CD4-positive, alpha-beta T cell treated with Interleukin-10 for 1 hour (primary cell): ENCODE data around the gene TMEM131.
A peak's percentile ranks its signal among the peaks of the same experiment; 100 is the strongest.
"Not testable (repeated sequence)": the region's sequence is repeated elsewhere in the genome, so short reads cannot be mapped to it uniquely, and the experiment has no call there.

Source experiments
- DNase-seq: peaks from one replicate; pipeline ENCODE4 v3.0.0-alpha.2; 2020

The TMEM131 gene

GRCh38 chr2:97853057-97853456 lies 142.7 kb downstream of the TMEM131 start:
- not testable (repeated sequence) for DNase-seq

- DNase-seq, result no peak
Measured at GRCh38 chr2:97851172-97851571, 144.6 kb downstream of the TMEM131 start.

GRCh38 chr2:97849881-97850528 lies 145.7 kb downstream of the TMEM131 start:
- DNase-seq, result no peak

GRCh38 chr2:97848306-97848705 lies 147.4 kb downstream of the TMEM131 start:
- DNase-seq, result no peak

GRCh38 chr2:97846716-97847115 lies 149.0 kb downstream of the TMEM131 start:
- DNase-seq, result not testable (repeated sequence)

GRCh38 chr2:97845818-97846217 lies 149.9 kb downstream of the TMEM131 start:
- no peak for DNase-seq

GRCh38 chr2:97845133-97845532 lies 150.6 kb downstream of the TMEM131 start:
- DNase-seq, result no peak

- no peak for DNase-seq
Measured at GRCh38 chr2:97844311-97844859, 151.4 kb downstream of the TMEM131 start.

- DNase-seq, result no peak
Measured at GRCh38 chr2:97840198-97840597, 155.6 kb downstream of the TMEM131 start.

- no peak for DNase-seq
Measured at GRCh38 chr2:97834610-97835009, 161.1 kb downstream of the TMEM131 start.

GRCh38 chr2:97831121-97831520 lies 164.6 kb downstream of the TMEM131 start:
- DNase-seq, result no peak

- DNase-seq, result not testable (repeated sequence)
Measured at GRCh38 chr2:97829255-97829654, 166.5 kb downstream of the TMEM131 start.

- DNase-seq, result not testable (repeated sequence)
Measured at GRCh38 chr2:97827013-97827412, 168.7 kb downstream of the TMEM131 start.

GRCh38 chr2:97826266-97826847 lies 169.4 kb downstream of the TMEM131 start:
- not testable (repeated sequence) for DNase-seq

GRCh38 chr2:97824011-97824410 lies 171.7 kb downstream of the TMEM131 start:
- not testable (repeated sequence) for DNase-seq

GRCh38 chr2:97821862-97822261 lies 173.9 kb downstream of the TMEM131 start:
- DNase-seq, result not testable (repeated sequence)

GRCh38 chr2:97819754-97820153 lies 176.0 kb downstream of the TMEM131 start:
- no peak for DNase-seq

- no peak for DNase-seq
Measured at GRCh38 chr2:97816411-97816810, 179.3 kb downstream of the TMEM131 start.

GRCh38 chr2:97812931-97813330 lies 182.8 kb downstream of the TMEM131 start:
- no peak for DNase-seq

GRCh38 chr2:97808816-97809215 lies 186.9 kb downstream of the TMEM131 start:
- DNase-seq, result no peak

- DNase-seq, result peak; percentile 76
Measured at GRCh38 chr2:97806738-97807618, 188.8 kb downstream of the TMEM131 start.

- no peak for DNase-seq
Measured at GRCh38 chr2:97805776-97806175, 190.0 kb downstream of the TMEM131 start.

GRCh38 chr2:97801028-97801427 lies 194.7 kb downstream of the TMEM131 start:
- DNase-seq, result no peak
